MM.1S (cell line): ENCODE measurements around the gene LRP5.

Experiments
- DNase-seq: peaks from one replicate; pipeline ENCODE4 v3.0.0-alpha.2; 2015
- H2AFZ ChIP-seq: fragments of 300-600 bp; sonication (generic); 2 replicates; pipeline ENCODE4 v1.6.0; 2016; ENCODE audit warnings: antibody characterized with exemption, low read length
- H3F3A ChIP-seq: fragments of 300-600 bp; sonication (generic); 2 replicates; pipeline ENCODE4 v1.6.1; 2016; ENCODE audit warnings: mild to moderate bottlenecking, antibody characterized with exemption, low read length, moderate library complexity, mixed read lengths; ENCODE audit not compliant: insufficient read depth
- H3K27ac ChIP-seq: fragments of 300-600 bp; sonication (generic); 2 replicates; pipeline ENCODE4 v1.5.1; 2016; ENCODE audit warnings: mild to moderate bottlenecking, low read length
- H3K27me3 ChIP-seq: fragments of 300-600 bp; sonication (generic); replicated peaks from 2 replicates; pipeline ENCODE4 v1.6.0; 2016; ENCODE audit warnings: low read length; ENCODE audit not compliant: insufficient read depth
- H3K36me3 ChIP-seq: fragments of 300-600 bp; sonication (generic); replicated peaks from 2 replicates; pipeline ENCODE4 v1.6.1; 2016; ENCODE audit warnings: mild to moderate bottlenecking, low read length, mixed read lengths; ENCODE audit not compliant: insufficient read depth
- H3K4me1 ChIP-seq: fragments of 300-600 bp; sonication (generic); 2 replicates; pipeline ENCODE4 v1.6.1; 2016; ENCODE audit warnings: low read length, mixed read lengths
- H3K4me2 ChIP-seq: fragments of 300-600 bp; sonication (generic); 2 replicates; pipeline ENCODE4 v1.6.0; 2016; ENCODE audit warnings: low read depth, low read length
- H3K4me3 ChIP-seq: fragments of 300-600 bp; sonication (generic); 2 replicates; pipeline ENCODE4 v1.5.1; 2016; ENCODE audit warnings: low read length, mixed read lengths
- H3K79me2 ChIP-seq: fragments of 300-600 bp; sonication (generic); 2 replicates; pipeline ENCODE4 v1.6.1; 2016; ENCODE audit warnings: mixed run types, low read length, mixed read lengths
- H3K9ac ChIP-seq: fragments of 300-600 bp; sonication (generic); 2 replicates; pipeline ENCODE4 v1.6.1; 2016; ENCODE audit warnings: low read length, mixed read lengths
- H3K9me2 ChIP-seq: fragments of 300-600 bp; sonication (generic); replicated peaks from 2 replicates; pipeline ENCODE4 v1.6.1; 2016; ENCODE audit warnings: mild to moderate bottlenecking, low read length, mixed read lengths; ENCODE audit not compliant: insufficient read depth
- H3K9me3 ChIP-seq: fragments of 300-600 bp; sonication (generic); replicated peaks from 2 replicates; pipeline ENCODE4 v1.6.1; 2016; ENCODE audit warnings: mild to moderate bottlenecking, low read length, mixed read lengths; ENCODE audit not compliant: insufficient read depth
- H4K20me1 ChIP-seq: fragments of 300-600 bp; sonication (generic); 2 replicates; pipeline ENCODE4 v1.6.1; 2016; ENCODE audit warnings: mild to moderate bottlenecking, low read length, moderate library complexity, mixed read lengths; ENCODE audit not compliant: insufficient read depth
- EZH2 ChIP-seq: fragments of 300-600 bp; sonication (generic); optimal IDR thresholded peaks from 2 replicates; pipeline ENCODE3; 2017; ENCODE audit warnings: low read depth, mild to moderate bottlenecking, antibody characterized with exemption, low read length, mixed read lengths
- EZH2phosphoT487 ChIP-seq: fragments of 300-600 bp; sonication (generic); IDR thresholded peaks from 2 replicates; pipeline ENCODE4 v1.6.1; 2018; ENCODE audit warnings: antibody characterized with exemption, low read length
- TF ChIP-seq, protein P1 (sequence below): fragments of 300-600 bp; sonication (generic); IDR thresholded peaks from 2 replicates; pipeline ENCODE4 v1.5.1; 2016; ENCODE audit warnings: antibody characterized with exemption, low read length, mixed read lengths

LRP5 gene

DNA sequence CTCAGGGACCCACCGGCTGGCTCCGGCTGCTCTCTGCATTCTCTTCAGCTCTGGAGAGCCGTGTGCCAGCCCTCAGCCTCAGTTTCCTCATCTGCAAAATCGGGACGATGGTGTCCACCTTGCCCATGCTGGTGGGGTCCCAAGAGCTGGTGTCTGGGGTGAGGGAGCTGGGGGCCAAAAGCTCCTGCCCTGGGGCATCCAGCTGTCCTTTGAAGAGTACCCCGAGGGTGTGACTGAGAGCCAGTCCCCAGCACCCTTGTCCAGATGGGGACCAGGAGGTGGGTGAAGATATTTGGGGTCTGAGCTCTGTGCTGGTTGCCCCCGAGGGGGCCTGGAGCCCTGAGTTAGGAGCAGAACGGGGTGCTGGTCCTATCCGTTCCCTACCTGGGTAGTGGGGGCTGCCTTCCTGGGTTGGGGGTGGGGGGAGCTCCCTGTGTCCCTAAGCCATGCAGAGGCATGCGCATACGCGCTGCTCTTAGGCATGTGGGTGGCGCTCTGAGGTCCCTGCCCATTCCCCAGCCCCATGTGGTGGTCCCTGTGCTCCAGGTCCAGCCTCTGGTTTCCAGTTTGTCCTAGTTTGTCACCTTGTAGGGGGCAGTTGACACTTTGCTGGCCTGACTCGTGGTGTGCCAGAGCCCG is 4.9 kb downstream of the LRP5 start:
- Histone ChIP-seq H3K27ac (no peak overlapping the region), H2AFZ (no peak overlapping the region), H3K27me3 (no peaks in the 10 kb centered on the region), H3F3A (no peaks in the 10 kb centered on the region), H3K79me2 (peaks cover 52% of the 10 kb centered on the region), H4K20me1 (no peaks in the 10 kb centered on the region), H3K4me3 (no peak overlapping the region), H3K4me2 (no peak overlapping the region), H3K4me1 (no peaks in the 10 kb centered on the region), H3K9me2 (no peaks in the 10 kb centered on the region), H3K36me3 (no peaks in the 10 kb centered on the region), H3K9ac (no peak overlapping the region), H3K9me3 (no peaks in the 10 kb centered on the region)
- no peak for DNase-seq
- TF ChIP-seq EZH2phosphoT487 (no peak), EZH2 (no peak)
- TF ChIP-seq, protein P1, sequence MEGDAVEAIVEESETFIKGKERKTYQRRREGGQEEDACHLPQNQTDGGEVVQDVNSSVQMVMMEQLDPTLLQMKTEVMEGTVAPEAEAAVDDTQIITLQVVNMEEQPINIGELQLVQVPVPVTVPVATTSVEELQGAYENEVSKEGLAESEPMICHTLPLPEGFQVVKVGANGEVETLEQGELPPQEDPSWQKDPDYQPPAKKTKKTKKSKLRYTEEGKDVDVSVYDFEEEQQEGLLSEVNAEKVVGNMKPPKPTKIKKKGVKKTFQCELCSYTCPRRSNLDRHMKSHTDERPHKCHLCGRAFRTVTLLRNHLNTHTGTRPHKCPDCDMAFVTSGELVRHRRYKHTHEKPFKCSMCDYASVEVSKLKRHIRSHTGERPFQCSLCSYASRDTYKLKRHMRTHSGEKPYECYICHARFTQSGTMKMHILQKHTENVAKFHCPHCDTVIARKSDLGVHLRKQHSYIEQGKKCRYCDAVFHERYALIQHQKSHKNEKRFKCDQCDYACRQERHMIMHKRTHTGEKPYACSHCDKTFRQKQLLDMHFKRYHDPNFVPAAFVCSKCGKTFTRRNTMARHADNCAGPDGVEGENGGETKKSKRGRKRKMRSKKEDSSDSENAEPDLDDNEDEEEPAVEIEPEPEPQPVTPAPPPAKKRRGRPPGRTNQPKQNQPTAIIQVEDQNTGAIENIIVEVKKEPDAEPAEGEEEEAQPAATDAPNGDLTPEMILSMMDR: no peak

DNA sequence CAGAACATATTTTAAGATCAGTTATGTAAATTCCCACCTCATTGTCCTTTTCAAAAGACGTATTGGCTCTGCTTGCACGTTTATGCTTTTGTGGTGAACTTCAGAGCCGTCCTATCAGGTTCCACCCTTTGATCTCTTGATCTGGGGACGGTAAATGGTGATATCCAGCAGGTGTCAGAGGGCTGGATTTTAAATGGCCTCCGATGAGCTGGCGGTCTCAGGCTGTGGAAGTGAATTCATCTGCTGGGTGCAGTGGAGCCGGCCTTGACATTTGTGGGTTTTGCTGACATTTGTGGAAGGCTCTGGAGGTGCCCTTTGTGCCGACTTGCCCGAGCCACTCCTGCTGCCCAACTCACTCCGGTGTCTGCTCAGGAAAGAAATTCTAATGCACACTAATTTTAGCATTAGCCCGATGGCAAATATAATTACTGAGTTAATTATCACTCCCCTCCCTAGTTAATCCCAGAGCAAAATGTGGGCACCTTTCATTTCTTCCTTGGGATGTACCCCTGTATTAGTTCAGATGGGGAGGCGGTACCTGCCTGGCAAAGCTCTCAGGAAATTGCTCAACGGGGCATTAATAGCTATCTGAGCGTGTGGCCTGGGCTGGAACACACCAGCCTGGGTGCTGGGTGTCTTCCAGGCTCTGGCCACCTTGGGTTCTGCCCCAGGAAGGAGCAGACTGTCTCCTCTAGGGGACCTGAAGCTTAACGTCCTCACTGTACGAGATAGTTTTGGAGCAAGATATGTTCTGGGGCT is 9.1 kb downstream of the LRP5 start:
- Histone ChIP-seq H2AFZ (no peak overlapping the region), H3K4me1 (no peaks in the 10 kb centered on the region), H3K36me3 (no peaks in the 10 kb centered on the region), H4K20me1 (no peaks in the 10 kb centered on the region), H3F3A (no peaks in the 10 kb centered on the region), H3K27me3 (no peaks in the 10 kb centered on the region), H3K9me3 (no peaks in the 10 kb centered on the region), H3K27ac (no peak overlapping the region), H3K9ac (no peak overlapping the region), H3K4me2 (no peak overlapping the region), H3K4me3 (no peak overlapping the region), H3K9me2 (no peaks in the 10 kb centered on the region), H3K79me2 (peaks cover 26% of the 10 kb centered on the region)
- DNase-seq: no peak
- TF ChIP-seq EZH2 (no peak), EZH2phosphoT487 (no peak)
- TF ChIP-seq, protein P1: no peak

DNA sequence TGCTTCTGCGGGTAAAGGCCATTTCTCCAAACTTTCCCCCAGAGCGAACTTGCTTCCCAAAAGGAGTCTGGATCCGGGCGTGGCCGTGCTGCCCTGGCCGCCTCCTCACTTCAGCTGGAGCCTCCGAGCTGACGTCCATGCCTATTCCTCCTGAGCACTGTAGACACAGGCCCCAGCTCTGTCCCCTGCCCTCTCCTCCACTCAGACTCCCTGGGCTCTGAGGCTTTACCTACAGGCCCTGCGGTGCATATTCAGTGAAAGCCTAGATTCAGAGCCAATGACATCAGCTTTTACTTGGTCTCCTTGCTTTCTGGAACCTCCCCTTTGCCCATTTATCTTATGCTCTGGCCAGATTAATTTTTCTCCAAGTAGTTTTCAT is 9.7 kb downstream of the LRP5 start:
- TF ChIP-seq, protein P1: no peak
- no peak for TF ChIP-seq EZH2
- no peak for TF ChIP-seq EZH2phosphoT487
- Histone ChIP-seq H2AFZ (no peak overlapping the region), H3K36me3 (no peaks in the 10 kb centered on the region), H3K4me1 (no peaks in the 10 kb centered on the region), H3K79me2 (peaks cover 20% of the 10 kb centered on the region), H3K9ac (no peak overlapping the region), H3K4me3 (no peak overlapping the region), H3K4me2 (no peak overlapping the region), H3K27ac (no peak overlapping the region), H3K9me2 (no peaks in the 10 kb centered on the region), H3F3A (no peaks in the 10 kb centered on the region), H3K27me3 (no peaks in the 10 kb centered on the region), H3K9me3 (no peaks in the 10 kb centered on the region), H4K20me1 (no peaks in the 10 kb centered on the region)
- no peak for DNase-seq
